H9 (cell line): ENCODE data around the gene TTC33. TPM values are rescaled to one million over a fixed set of nuclear protein-coding genes. Genes with fewer than 3 reads are reported as not detected.

Experiments used
- DNase-seq: peaks from one replicate; pipeline ENCODE4 v3.0.0-alpha.2; 2017
- H2AFZ ChIP-seq: one replicate; pipeline ENCODE4 v1.6.1; 2013; ENCODE audit warnings: mild to moderate bottlenecking, low read length, control low read depth, moderate library complexity
- H2AK5ac ChIP-seq: 2 replicates; pipeline ENCODE4 v1.6.1; 2013; ENCODE audit warnings: low read length, control low read depth, mixed read lengths; ENCODE audit not compliant: insufficient read length
- H2BK120ac ChIP-seq: one replicate; pipeline ENCODE4 v1.6.1; 2013; ENCODE audit warnings: low read depth, mild to moderate bottlenecking, low read length, control low read depth, inconsistent platforms; ENCODE audit not compliant: poor library complexity, severe bottlenecking
- H2BK12ac ChIP-seq: 2 replicates; pipeline ENCODE4 v1.6.1; 2013; ENCODE audit warnings: low read length, control low read depth, mixed read lengths, low read depth; ENCODE audit not compliant: insufficient read length
- H2BK15ac ChIP-seq: 2 replicates; pipeline ENCODE4 v1.6.1; 2013; ENCODE audit warnings: low read depth, low read length, control low read depth
- H2BK20ac ChIP-seq: one replicate; pipeline ENCODE4 v1.6.1; 2013; ENCODE audit warnings: low read depth, mild to moderate bottlenecking, low read length, control low read depth, inconsistent platforms; ENCODE audit not compliant: poor library complexity, severe bottlenecking
- H2BK5ac ChIP-seq: 2 replicates; pipeline ENCODE4 v1.6.1; 2013; ENCODE audit warnings: low read length, control low read depth, mixed read lengths; ENCODE audit not compliant: insufficient read length
- H3K14ac ChIP-seq: 2 replicates; pipeline ENCODE4 v1.6.1; 2013; ENCODE audit warnings: low read length, control low read depth; ENCODE audit not compliant: insufficient read depth
- H3K18ac ChIP-seq: 2 replicates; pipeline ENCODE4 v1.6.1; 2013; ENCODE audit warnings: low read depth, mild to moderate bottlenecking, mixed read lengths, low read length, control low read depth; ENCODE audit not compliant: insufficient read length
- H3K23ac ChIP-seq: 2 replicates; pipeline ENCODE4 v1.6.1; 2013; ENCODE audit warnings: low read length, control low read depth, mixed read lengths, low read depth; ENCODE audit not compliant: insufficient read length
- H3K23me2 ChIP-seq: 2 replicates; pipeline ENCODE4 v1.6.1; 2013; ENCODE audit warnings: low read depth, mild to moderate bottlenecking, mixed read lengths, low read length, control low read depth; ENCODE audit not compliant: insufficient read length, poor library complexity, severe bottlenecking
- H3K27ac ChIP-seq: 2 replicates; pipeline ENCODE4 v1.5.1; 2013; ENCODE audit warnings: low read length, control low read depth, mixed read lengths, low read depth; ENCODE audit not compliant: insufficient read length
- H3K27me3 ChIP-seq: 2 replicates; pipeline ENCODE4 v1.6.1; 2013; ENCODE audit warnings: low read length, control low read depth, inconsistent platforms; ENCODE audit not compliant: insufficient read depth
- H3K4ac ChIP-seq: 2 replicates; pipeline ENCODE4 v1.6.1; 2013; ENCODE audit warnings: low read depth, mild to moderate bottlenecking, control low read depth, inconsistent platforms, low read length, moderate library complexity
- H3K4me1 ChIP-seq: 2 replicates; pipeline ENCODE4 v1.6.1; 2013; ENCODE audit warnings: low read length, control low read depth, inconsistent platforms; ENCODE audit not compliant: insufficient read depth
- H3K4me2 ChIP-seq: 2 replicates; pipeline ENCODE4 v1.6.1; 2013; ENCODE audit warnings: low read length, control low read depth, mixed read lengths; ENCODE audit not compliant: insufficient read length, insufficient read depth
- H3K56ac ChIP-seq: 2 replicates; pipeline ENCODE4 v1.6.1; 2013; ENCODE audit warnings: low read depth, mild to moderate bottlenecking, mixed read lengths, low read length, control low read depth; ENCODE audit not compliant: insufficient read length
- H3K79me1 ChIP-seq: 2 replicates; pipeline ENCODE4 v1.6.1; 2013; ENCODE audit warnings: low read depth, mild to moderate bottlenecking, moderate library complexity, low read length, control low read depth, inconsistent platforms; ENCODE audit not compliant: insufficient read depth, poor library complexity, severe bottlenecking
- H3K79me2 ChIP-seq: 2 replicates; pipeline ENCODE4 v1.6.1; 2013; ENCODE audit warnings: low read length, control low read depth, inconsistent platforms; ENCODE audit not compliant: insufficient read depth
- H3K9ac ChIP-seq: 2 replicates; pipeline ENCODE4 v1.6.1; 2013; ENCODE audit warnings: low read length, control low read depth, mixed read lengths; ENCODE audit not compliant: insufficient read length; ENCODE audit errors: extremely low read depth
- H3K9me3 ChIP-seq: one replicate; pipeline ENCODE4 v1.6.1; 2013; ENCODE audit warnings: low read depth, low read length, inconsistent platforms; ENCODE audit not compliant: control insufficient read depth
- H3T11ph ChIP-seq: one replicate; pipeline ENCODE4 v1.6.1; 2013; ENCODE audit warnings: mild to moderate bottlenecking, low read length, control low read depth, inconsistent platforms
- H4K20me1 ChIP-seq: one replicate; pipeline ENCODE4 v1.6.1; 2013; ENCODE audit not compliant: control insufficient read depth, insufficient read length, insufficient read depth
- H4K5ac ChIP-seq: 2 replicates; pipeline ENCODE4 v1.6.1; 2013; ENCODE audit warnings: low read depth, mild to moderate bottlenecking, mixed read lengths, low read length, control low read depth; ENCODE audit not compliant: insufficient read length
- H4K8ac ChIP-seq: replicated peaks from 2 replicates; pipeline ENCODE4 v1.6.1; 2013; ENCODE audit warnings: low read length, control low read depth, mixed read lengths, low read depth; ENCODE audit not compliant: insufficient read length
- H4K91ac ChIP-seq: 2 replicates; pipeline ENCODE4 v1.6.1; 2013; ENCODE audit warnings: low read depth, mild to moderate bottlenecking, moderate library complexity, mixed read lengths, low read length, control low read depth; ENCODE audit not compliant: insufficient read length
- H3K27ac Mint-ChIP-seq, 3 experiments: 2 replicates in 2 of 3; 3 replicates in 1 of 3; pipeline ENCODE4 v1.8.0; 2020 to 2021; ENCODE audit warnings: mixed read lengths in 3 of 3, mild to moderate bottlenecking in 1 of 3, moderate library complexity in 1 of 3
- H3K27me3 Mint-ChIP-seq: 2 replicates; pipeline ENCODE4 v1.8.0; 2021; ENCODE audit warnings: low read depth, mild to moderate bottlenecking, moderate library complexity, mixed read lengths
- H3K36me3 Mint-ChIP-seq, 3 experiments: 2 replicates in 2 of 3; 3 replicates in 1 of 3; pipeline ENCODE4 v1.8.0; 2020 to 2021; ENCODE audit warnings: low read depth in 3 of 3, mixed read lengths in 3 of 3; ENCODE audit not compliant: insufficient read depth in 1 of 3
- H3K4me1 Mint-ChIP-seq, 2 experiments: 2 replicates each; pipeline ENCODE4 v1.8.0; 2020; ENCODE audit warnings: mixed read lengths in 2 of 2
- H3K4me3 Mint-ChIP-seq, 2 experiments: 2 replicates in 1 of 2; 3 replicates in 1 of 2; pipeline ENCODE4 v1.8.0; 2020 to 2021; ENCODE audit warnings: mild to moderate bottlenecking in 2 of 2, mixed read lengths in 2 of 2, moderate library complexity in 1 of 2
- H3K9me3 Mint-ChIP-seq, 2 experiments: 2 replicates in 1 of 2; 3 replicates in 1 of 2; pipeline ENCODE4 v1.8.0; 2020; ENCODE audit warnings: mild to moderate bottlenecking in 2 of 2, mixed read lengths in 2 of 2, moderate library complexity in 1 of 2
- WGBS: extraction: QIAGEN DNeasy Blood & Tissue Kit; methylation state at CpG from one replicate; pipeline ENCODE4 v1.1.7; 2013; ENCODE audit warnings: missing lambda C conversion rate, low lambda C conversion rate, mixed read lengths; ENCODE audit not compliant: insufficient read length; ENCODE audit errors: extremely low coverage; 5-methylcytosine and 5-hydroxymethylcytosine counted together
- total RNA-seq: library from RNA; stranded (reverse); gene quantifications from 2 replicates; pipeline ENCODE4 v1.2.1, GENCODE V29; 2021
- TF ChIP-seq, protein P1 (sequence below): fragments of 200-600 bp; sonication (generic); conservative IDR thresholded peaks from 3 replicates; pipeline ENCODE4 v1.8.0; 2021; ENCODE audit warnings: antibody characterized with exemption, mild to moderate bottlenecking

Gene TTC33
- total RNA-seq, 1 experiment from 2014 or later, result 7.3 TPM

DNA sequence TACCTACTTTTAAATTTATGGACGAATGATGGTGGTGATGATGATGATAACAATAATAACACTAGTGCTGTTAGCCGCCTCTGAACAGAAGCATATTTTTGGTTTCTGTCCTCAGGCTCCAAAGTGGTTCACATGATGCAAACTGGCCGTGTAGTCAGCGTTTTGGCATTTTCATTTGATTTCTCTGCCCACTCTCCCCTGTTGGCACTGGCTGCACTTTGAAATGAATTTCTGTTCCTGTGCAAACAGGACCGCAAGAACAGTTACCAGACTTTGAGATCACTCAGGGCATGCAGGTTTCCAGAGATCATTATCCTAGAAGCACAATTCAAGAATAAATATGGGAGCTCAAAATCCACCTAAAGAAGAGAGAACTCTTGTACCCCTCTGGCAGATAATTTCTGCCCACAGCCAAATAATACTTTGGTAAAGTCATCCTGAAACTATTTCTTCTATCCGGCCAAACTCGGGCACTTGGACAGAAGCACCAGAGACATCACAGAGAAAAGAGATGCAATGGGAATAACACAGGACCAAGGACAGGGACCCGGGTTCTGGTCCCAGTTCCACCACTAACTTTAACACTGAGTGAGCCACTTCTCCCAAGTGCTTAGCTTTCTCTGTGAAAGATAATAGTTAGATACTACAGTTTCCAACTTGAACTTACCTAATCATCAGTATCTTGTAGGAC lies 277.8 kb downstream of the TTC33 start:
- no peak overlapping the region for H3K4me2 ChIP-seq
- no peak for DNase-seq
- H3K4me3 Mint-ChIP-seq, result no peak overlapping the region

More for the DNA sequence above, 277.8 kb downstream of the TTC33 start:
- Histone ChIP-seq H3K23ac (no peak overlapping the region), H4K5ac (no peak overlapping the region), H3K27me3 (no peaks in the 10 kb centered on the region), H3K14ac (no peak overlapping the region), H4K8ac (no peak overlapping the region), H3K56ac (no peak overlapping the region), H2BK15ac (no peak overlapping the region), H4K20me1 (no peaks in the 10 kb centered on the region), H2BK120ac (no peak overlapping the region), H3K23me2 (no peaks in the 10 kb centered on the region), H3K79me2 (no peaks in the 10 kb centered on the region), H2AFZ (no peak overlapping the region), H3T11ph (no peak overlapping the region), H2BK5ac (no peak overlapping the region), H2BK20ac (no peak overlapping the region), H3K9me3 (no peaks in the 10 kb centered on the region), H3K79me1 (no peaks in the 10 kb centered on the region), H3K4me1 (no peaks in the 10 kb centered on the region), H3K18ac (no peak overlapping the region), H2AK5ac (no peak overlapping the region), H3K27ac (no peak overlapping the region), H4K91ac (no peak overlapping the region), H3K4ac (no peak overlapping the region), H3K9ac (no peak overlapping the region), H2BK12ac (no peak overlapping the region)
- TF ChIP-seq, protein P1, sequence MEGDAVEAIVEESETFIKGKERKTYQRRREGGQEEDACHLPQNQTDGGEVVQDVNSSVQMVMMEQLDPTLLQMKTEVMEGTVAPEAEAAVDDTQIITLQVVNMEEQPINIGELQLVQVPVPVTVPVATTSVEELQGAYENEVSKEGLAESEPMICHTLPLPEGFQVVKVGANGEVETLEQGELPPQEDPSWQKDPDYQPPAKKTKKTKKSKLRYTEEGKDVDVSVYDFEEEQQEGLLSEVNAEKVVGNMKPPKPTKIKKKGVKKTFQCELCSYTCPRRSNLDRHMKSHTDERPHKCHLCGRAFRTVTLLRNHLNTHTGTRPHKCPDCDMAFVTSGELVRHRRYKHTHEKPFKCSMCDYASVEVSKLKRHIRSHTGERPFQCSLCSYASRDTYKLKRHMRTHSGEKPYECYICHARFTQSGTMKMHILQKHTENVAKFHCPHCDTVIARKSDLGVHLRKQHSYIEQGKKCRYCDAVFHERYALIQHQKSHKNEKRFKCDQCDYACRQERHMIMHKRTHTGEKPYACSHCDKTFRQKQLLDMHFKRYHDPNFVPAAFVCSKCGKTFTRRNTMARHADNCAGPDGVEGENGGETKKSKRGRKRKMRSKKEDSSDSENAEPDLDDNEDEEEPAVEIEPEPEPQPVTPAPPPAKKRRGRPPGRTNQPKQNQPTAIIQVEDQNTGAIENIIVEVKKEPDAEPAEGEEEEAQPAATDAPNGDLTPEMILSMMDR, result no peak
- Mint-ChIP-seq H3K4me1 (no peaks in the 10 kb centered on the region), H3K27ac (no peak overlapping the region), H3K36me3 (no peaks in the 10 kb centered on the region), H3K27me3 (no peaks in the 10 kb centered on the region; the same call in none of the 2 replicates), H3K9me3 (no peaks in the 10 kb centered on the region)
- WGBS, result no CpG with 5 or more reads among the region's 8 CpGs
